ENCODE data around the gene ZNF335.

DNA sequence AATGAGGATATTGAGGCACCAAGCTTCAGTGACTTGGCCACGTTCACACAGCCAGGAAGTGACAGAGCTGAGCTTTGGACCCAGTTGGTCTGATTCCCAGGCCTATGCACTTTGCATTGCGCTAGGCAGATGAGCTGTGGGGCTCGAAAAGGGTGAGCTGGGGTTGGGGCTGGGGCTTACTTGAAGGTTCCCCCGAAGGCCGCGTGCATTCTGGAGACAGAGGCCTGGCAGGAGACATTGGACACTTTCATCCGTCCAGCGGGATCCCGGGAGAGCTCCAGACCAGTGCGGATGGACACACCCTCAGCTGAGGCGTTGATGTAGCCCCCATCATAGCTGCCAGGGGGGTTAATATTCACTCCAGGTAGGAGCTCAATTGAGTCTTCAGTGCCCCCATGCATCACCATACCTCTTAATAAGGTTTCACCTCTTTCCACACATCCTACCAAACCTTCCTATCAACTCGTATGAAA, 62.6 kb downstream of the ZNF335 start:
- no peak for TF ChIP-seq SIN3A (IDR thresholded peaks at IDR 0.05; ENCODE audit: borderline replicate concordance, insufficient read depth, low read length)
- TF ChIP-seq POLR2AphosphoS5 (IDR thresholded peaks at IDR 0.05; ENCODE audit: low read depth, low read length): no peak
